ENCODE data around the gene RILPL1. TPM values are rescaled to one million over a fixed set of nuclear protein-coding genes. Genes with fewer than 3 reads are reported as not detected.
"Not testable (repeated sequence)": the region's sequence is repeated elsewhere in the genome, so short reads cannot be mapped to it uniquely, and the experiment has no call there.

RILPL1 gene
- polyA plus RNA-seq, 4 donors, result 1.1 to 5.5 (median 3.7) TPM

- H3K4me3 ChIP-seq (ENCODE audit: low read depth in 1 of 3, low read length in 3 of 3), result no peak overlapping the region
- FAIRE-seq, result no peak
- peak; percentile 30 to 49 for DNase-seq
- WGBS, 3 donors, result 25 to 37% (median 32%) methylated on average over 4 of the region's 4 CpGs
- peaks cover 0 to 3% (median 0%) of the 10 kb centered on the region in 3 donors for H3K27me3 ChIP-seq (ENCODE audit: control insufficient read depth in 3 of 3, insufficient read depth in 3 of 3, low read length in 3 of 3)
- no peaks in the 10 kb centered on the region for H3K4me1 ChIP-seq (ENCODE audit: control insufficient read depth in 3 of 3, insufficient read depth in 2 of 3, low read depth in 1 of 3, low read length in 2 of 3)
- H3K9me3 ChIP-seq (ENCODE audit: control insufficient read depth in 2 of 2, insufficient read depth in 1 of 2, low read depth in 1 of 2, low read length in 1 of 2), result peaks cover 0 to 6% of the 10 kb centered on the region in 2 donors
- peaks cover 0 to 5% (median 0%) of the 10 kb centered on the region in 3 donors for H3K36me3 ChIP-seq (ENCODE audit: control insufficient read depth in 3 of 3, insufficient read depth in 2 of 3, low read depth in 1 of 3, low read length in 3 of 3)
- no peak overlapping the region for H3K27ac ChIP-seq (ENCODE audit: low read depth in 1 of 3, low read length in 2 of 3)
These were observed 37.9 kb upstream of the RILPL1 start for GRCh38 chr12:123571343-123571813.

DNA sequence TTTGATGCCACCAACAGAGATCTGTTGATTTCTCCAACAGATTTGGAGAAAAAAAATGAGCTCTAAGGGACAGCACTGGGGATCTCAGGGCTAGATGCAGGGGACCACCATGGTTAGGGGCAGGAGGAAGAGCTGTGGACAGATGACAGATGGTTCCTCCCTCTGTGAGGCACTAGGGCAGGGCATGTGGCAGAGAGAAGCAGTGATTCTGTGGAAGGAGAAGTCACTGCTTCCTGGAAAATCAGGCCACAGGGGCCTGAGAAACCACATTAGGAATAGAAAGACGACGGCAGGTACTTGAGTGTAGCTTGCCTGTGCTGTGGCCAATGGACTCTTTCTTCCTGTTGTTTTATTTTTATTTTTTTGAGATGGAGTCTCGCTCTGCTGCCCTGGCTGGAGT lies 25.9 kb upstream of the RILPL1 start:
- FAIRE-seq, result no peak
- H3K9me3 ChIP-seq (ENCODE audit: control insufficient read depth in 2 of 2, insufficient read depth in 1 of 2, low read depth in 1 of 2, low read length in 1 of 2), result no peaks in the 10 kb centered on the region
- 45 to 80% (median 61%) methylated on average over 3 of the region's 3 CpGs for WGBS, 3 donors
- DNase-seq, result no peak
- no peaks in the 10 kb centered on the region for H3K27me3 ChIP-seq (ENCODE audit: control insufficient read depth in 3 of 3, insufficient read depth in 3 of 3, low read length in 3 of 3)
- H3K27ac ChIP-seq (ENCODE audit: low read depth in 1 of 3, low read length in 2 of 3), result no peak overlapping the region
- no peaks in the 10 kb centered on the region for H3K36me3 ChIP-seq (ENCODE audit: control insufficient read depth in 3 of 3, insufficient read depth in 2 of 3, low read depth in 1 of 3, low read length in 3 of 3)
- H3K4me3 ChIP-seq (ENCODE audit: low read depth in 1 of 3, low read length in 3 of 3), result no peak overlapping the region
- H3K4me1 ChIP-seq (ENCODE audit: control insufficient read depth in 3 of 3, insufficient read depth in 2 of 3, low read depth in 1 of 3, low read length in 2 of 3), result no peaks in the 10 kb centered on the region

GRCh38 chr12:123558487-123558886 lies 25.0 kb upstream of the RILPL1 start:
- H3K27me3 ChIP-seq (ENCODE audit: control insufficient read depth in 3 of 3, insufficient read depth in 3 of 3, low read length in 3 of 3); FAIRE-seq; H3K4me1 ChIP-seq (ENCODE audit: control insufficient read depth in 3 of 3, insufficient read depth in 2 of 3, low read depth in 1 of 3, low read length in 2 of 3); H3K27ac ChIP-seq (ENCODE audit: low read depth in 1 of 3, low read length in 2 of 3); H3K36me3 ChIP-seq (ENCODE audit: control insufficient read depth in 3 of 3, insufficient read depth in 2 of 3, low read depth in 1 of 3, low read length in 3 of 3); DNase-seq; H3K9me3 ChIP-seq (ENCODE audit: control insufficient read depth in 2 of 2, insufficient read depth in 1 of 2, low read depth in 1 of 2, low read length in 1 of 2); H3K4me3 ChIP-seq (ENCODE audit: low read depth in 1 of 3, low read length in 3 of 3): not testable (repeated sequence)
- WGBS, 3 donors, result 92 to 95% (median 95%) methylated on average over 14 of the region's 14 CpGs

DNA sequence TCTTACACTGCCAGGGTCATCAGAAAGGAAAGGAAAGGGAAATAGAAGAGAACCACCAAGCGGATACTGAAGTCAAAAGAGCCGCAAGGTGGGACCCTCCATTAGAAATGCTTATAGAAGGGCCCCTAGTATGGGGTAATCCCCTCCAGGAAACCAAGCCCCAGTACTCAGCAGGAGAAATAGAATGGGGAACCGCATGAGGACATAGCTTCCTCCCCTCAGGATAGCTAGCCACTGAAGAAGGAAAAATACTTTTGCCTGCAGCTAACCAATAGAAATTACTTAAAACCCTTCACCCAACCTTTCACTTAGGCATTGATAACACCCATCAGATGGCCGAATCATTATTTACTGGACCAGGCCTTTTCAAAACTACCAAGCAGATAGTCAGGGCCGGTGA lies 21.3 kb upstream of the RILPL1 start:
- not testable (repeated sequence) for DNase-seq; H3K36me3 ChIP-seq (ENCODE audit: control insufficient read depth in 3 of 3, insufficient read depth in 2 of 3, low read depth in 1 of 3, low read length in 3 of 3); H3K9me3 ChIP-seq (ENCODE audit: control insufficient read depth in 2 of 2, insufficient read depth in 1 of 2, low read depth in 1 of 2, low read length in 1 of 2); FAIRE-seq; H3K4me3 ChIP-seq (ENCODE audit: low read depth in 1 of 3, low read length in 3 of 3); H3K27ac ChIP-seq (ENCODE audit: low read depth in 1 of 3, low read length in 2 of 3); H3K27me3 ChIP-seq (ENCODE audit: control insufficient read depth in 3 of 3, insufficient read depth in 3 of 3, low read length in 3 of 3); H3K4me1 ChIP-seq (ENCODE audit: control insufficient read depth in 3 of 3, insufficient read depth in 2 of 3, low read depth in 1 of 3, low read length in 2 of 3)
- 89 to 93% (median 93%) methylated on average over 5 of the region's 5 CpGs for WGBS, 3 donors

DNA sequence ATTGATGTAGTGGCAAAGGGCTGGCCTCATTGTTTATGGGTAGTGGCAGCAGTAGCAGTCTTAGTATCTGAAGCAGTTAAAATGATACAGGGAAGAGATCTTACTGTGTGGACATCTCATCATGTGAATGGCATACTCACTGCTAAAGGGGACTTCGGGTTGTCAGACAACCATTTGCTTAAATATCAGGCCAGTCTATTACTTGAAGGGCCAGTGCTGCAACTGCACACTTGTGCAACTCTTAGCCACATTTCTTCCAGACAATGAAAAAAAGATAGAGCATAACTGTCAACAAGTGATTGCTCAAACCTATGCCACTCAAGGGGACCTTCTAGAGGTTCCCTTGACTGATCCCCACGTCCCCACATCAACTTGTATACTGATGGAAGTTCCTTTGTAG lies 20.6 kb upstream of the RILPL1 start:
- 52 to 65% (median 57%) methylated on average over 2 of the region's 2 CpGs for WGBS, 3 donors
- FAIRE-seq, result not testable (repeated sequence)

DNA sequence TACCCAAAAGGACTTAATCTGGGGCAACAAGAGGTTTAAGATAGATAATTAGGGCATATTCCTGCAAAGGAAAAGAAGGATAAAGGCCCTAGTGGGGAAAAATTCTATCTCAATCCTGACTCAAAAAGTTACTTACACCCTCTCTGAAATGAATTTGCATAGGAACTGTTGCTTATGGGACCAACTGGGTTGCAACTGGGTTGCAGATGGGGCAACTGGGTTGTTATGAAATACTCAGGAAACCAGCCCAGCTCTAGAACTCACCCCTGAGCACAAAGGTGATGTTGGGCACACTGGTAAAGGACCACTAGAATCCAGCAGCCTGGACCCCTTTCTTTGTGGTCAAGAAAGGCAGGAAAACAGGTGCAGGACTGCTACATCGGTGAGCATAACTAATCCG lies 17.2 kb upstream of the RILPL1 start:
- H3K27me3 ChIP-seq (ENCODE audit: control insufficient read depth in 3 of 3, insufficient read depth in 3 of 3, low read length in 3 of 3), result peaks cover 0 to 2% (median 0%) of the 10 kb centered on the region in 3 donors
- H3K4me1 ChIP-seq (ENCODE audit: control insufficient read depth in 3 of 3, insufficient read depth in 2 of 3, low read depth in 1 of 3, low read length in 2 of 3), result no peaks in the 10 kb centered on the region
- no peak for FAIRE-seq
- no peak overlapping the region for H3K4me3 ChIP-seq (ENCODE audit: low read depth in 1 of 3, low read length in 3 of 3)
- no peak for DNase-seq
- 84 to 93% (median 85%) methylated on average over 2 of the region's 2 CpGs for WGBS, 3 donors
- peaks cover 0 to 5% of the 10 kb centered on the region in 2 donors for H3K9me3 ChIP-seq (ENCODE audit: control insufficient read depth in 2 of 2, insufficient read depth in 1 of 2, low read depth in 1 of 2, low read length in 1 of 2)
- H3K36me3 ChIP-seq (ENCODE audit: control insufficient read depth in 3 of 3, insufficient read depth in 2 of 3, low read depth in 1 of 3, low read length in 3 of 3), result no peaks in the 10 kb centered on the region
- H3K27ac ChIP-seq (ENCODE audit: low read depth in 1 of 3, low read length in 2 of 3), result no peak overlapping the region

More for the DNA sequence above, 20.6 kb upstream of the RILPL1 start:
- H3K27me3 ChIP-seq (ENCODE audit: control insufficient read depth in 3 of 3, insufficient read depth in 3 of 3, low read length in 3 of 3); H3K4me3 ChIP-seq (ENCODE audit: low read depth in 1 of 3, low read length in 3 of 3); H3K4me1 ChIP-seq (ENCODE audit: control insufficient read depth in 3 of 3, insufficient read depth in 2 of 3, low read depth in 1 of 3, low read length in 2 of 3); H3K9me3 ChIP-seq (ENCODE audit: control insufficient read depth in 2 of 2, insufficient read depth in 1 of 2, low read depth in 1 of 2, low read length in 1 of 2); DNase-seq; H3K27ac ChIP-seq (ENCODE audit: low read depth in 1 of 3, low read length in 2 of 3); H3K36me3 ChIP-seq (ENCODE audit: control insufficient read depth in 3 of 3, insufficient read depth in 2 of 3, low read depth in 1 of 3, low read length in 3 of 3): not testable (repeated sequence)

- H3K36me3 ChIP-seq (ENCODE audit: control insufficient read depth in 3 of 3, insufficient read depth in 2 of 3, low read depth in 1 of 3, low read length in 3 of 3), result no peaks in the 10 kb centered on the region
- H3K4me1 ChIP-seq (ENCODE audit: control insufficient read depth in 3 of 3, insufficient read depth in 2 of 3, low read depth in 1 of 3, low read length in 2 of 3), result no peaks in the 10 kb centered on the region
- peaks cover 0 to 2% (median 0%) of the 10 kb centered on the region in 3 donors for H3K27me3 ChIP-seq (ENCODE audit: control insufficient read depth in 3 of 3, insufficient read depth in 3 of 3, low read length in 3 of 3)
- DNase-seq (no peak), FAIRE-seq (no peak)
- WGBS, 3 donors, result 57 to 60% (median 58%) methylated on average over 3 of the region's 3 CpGs
- no peak overlapping the region for H3K27ac ChIP-seq (ENCODE audit: low read depth in 1 of 3, low read length in 2 of 3)
- no peak overlapping the region for H3K4me3 ChIP-seq (ENCODE audit: low read depth in 1 of 3, low read length in 3 of 3)
- peaks cover 0 to 5% of the 10 kb centered on the region in 2 donors for H3K9me3 ChIP-seq (ENCODE audit: control insufficient read depth in 2 of 2, insufficient read depth in 1 of 2, low read depth in 1 of 2, low read length in 1 of 2)
These were observed 14.6 kb upstream of the RILPL1 start for GRCh38 chr12:123548107-123548506.

- FAIRE-seq, result no peak
These were observed 12.8 kb upstream of the RILPL1 start for GRCh38 chr12:123546281-123546680.

DNA sequence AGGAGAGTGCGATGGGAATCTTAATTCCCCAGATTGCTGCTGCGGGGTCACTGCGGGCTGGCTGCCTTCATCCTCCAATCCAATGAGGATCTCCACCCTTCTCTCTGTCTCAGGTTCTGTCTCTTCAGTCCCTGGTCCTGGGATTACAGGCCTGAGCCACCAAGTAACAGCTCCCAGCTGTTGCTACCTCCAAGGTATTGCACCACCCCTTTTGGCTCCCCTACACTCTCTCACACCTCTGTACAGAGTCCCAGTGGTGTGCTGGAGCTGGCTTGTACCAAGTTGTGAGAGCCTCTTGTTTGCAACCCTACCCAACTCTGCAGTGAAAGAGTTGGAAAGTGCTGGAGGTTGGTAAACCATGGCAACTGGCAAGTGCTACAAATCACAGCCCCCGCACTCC lies 10.0 kb upstream of the RILPL1 start:
- Histone ChIP-seq H3K9me3 (ENCODE audit: control insufficient read depth in 2 of 2, insufficient read depth in 1 of 2, low read depth in 1 of 2, low read length in 1 of 2) (peaks cover 0 to 5% of the 10 kb centered on the region in 2 donors), H3K27me3 (ENCODE audit: control insufficient read depth in 3 of 3, insufficient read depth in 3 of 3, low read length in 3 of 3) (peaks cover 0 to 6% (median 0%) of the 10 kb centered on the region in 3 donors), H3K27ac (ENCODE audit: low read depth in 1 of 3, low read length in 2 of 3) (no peak overlapping the region), H3K4me1 (ENCODE audit: control insufficient read depth in 3 of 3, insufficient read depth in 2 of 3, low read depth in 1 of 3, low read length in 2 of 3) (no peaks in the 10 kb centered on the region), H3K36me3 (ENCODE audit: control insufficient read depth in 3 of 3, insufficient read depth in 2 of 3, low read depth in 1 of 3, low read length in 3 of 3) (no peaks in the 10 kb centered on the region), H3K4me3 (ENCODE audit: low read depth in 1 of 3, low read length in 3 of 3) (no peak overlapping the region)
- FAIRE-seq, result no peak
- no peak for DNase-seq
- WGBS, 3 donors, result 78 to 97% (median 95%) methylated on average over 4 of the region's 4 CpGs

More at GRCh38 chr12:123546281-123546680, 12.8 kb upstream of the RILPL1 start:
- Histone ChIP-seq H3K4me3 (ENCODE audit: low read depth in 1 of 3, low read length in 3 of 3) (no peak overlapping the region), H3K9me3 (ENCODE audit: control insufficient read depth in 2 of 2, insufficient read depth in 1 of 2, low read depth in 1 of 2, low read length in 1 of 2) (peaks cover 0 to 5% of the 10 kb centered on the region in 2 donors), H3K27me3 (ENCODE audit: control insufficient read depth in 3 of 3, insufficient read depth in 3 of 3, low read length in 3 of 3) (peaks cover 0 to 2% (median 0%) of the 10 kb centered on the region in 3 donors), H3K36me3 (ENCODE audit: control insufficient read depth in 3 of 3, insufficient read depth in 2 of 3, low read depth in 1 of 3, low read length in 3 of 3) (no peaks in the 10 kb centered on the region), H3K4me1 (ENCODE audit: control insufficient read depth in 3 of 3, insufficient read depth in 2 of 3, low read depth in 1 of 3, low read length in 2 of 3) (no peaks in the 10 kb centered on the region), H3K27ac (ENCODE audit: low read depth in 1 of 3, low read length in 2 of 3) (no peak overlapping the region)
- DNase-seq, result no peak
